ENCODE results near the gene SLC35A3.
A peak's percentile ranks its signal among the peaks of the same experiment; 100 is the strongest.
"Not testable (repeated sequence)": the region's sequence is repeated elsewhere in the genome, so short reads cannot be mapped to it uniquely, and the experiment has no call there.

SLC35A3 gene

DNA sequence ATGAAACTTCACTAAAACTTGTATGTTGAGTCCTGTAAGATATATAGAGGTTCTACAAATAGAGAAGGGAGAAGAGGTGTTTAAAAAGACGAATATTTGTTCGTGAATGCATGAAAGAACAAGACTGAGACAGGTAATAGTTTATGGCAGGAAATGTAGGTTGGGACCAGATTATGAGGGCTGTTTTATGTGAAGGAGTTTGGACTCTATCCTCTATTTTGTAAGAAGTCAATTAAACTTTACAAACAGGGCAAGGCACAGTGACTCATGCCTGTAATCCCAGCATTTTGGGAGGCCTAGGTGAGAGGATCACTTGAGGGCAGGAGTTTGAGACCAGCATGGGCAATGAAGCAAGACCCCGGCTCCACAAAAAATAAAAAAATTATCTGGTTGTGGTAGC, 5.7 kb downstream of the SLC35A3 start:
- DNase-seq, result no peak

- DNase-seq, result not testable (repeated sequence)
These were observed 7.5 kb downstream of the SLC35A3 start for GRCh38 chr1:99977326-99977725.

- DNase-seq, result no peak
These were observed 8.4 kb downstream of the SLC35A3 start for GRCh38 chr1:99978218-99978617.

DNA sequence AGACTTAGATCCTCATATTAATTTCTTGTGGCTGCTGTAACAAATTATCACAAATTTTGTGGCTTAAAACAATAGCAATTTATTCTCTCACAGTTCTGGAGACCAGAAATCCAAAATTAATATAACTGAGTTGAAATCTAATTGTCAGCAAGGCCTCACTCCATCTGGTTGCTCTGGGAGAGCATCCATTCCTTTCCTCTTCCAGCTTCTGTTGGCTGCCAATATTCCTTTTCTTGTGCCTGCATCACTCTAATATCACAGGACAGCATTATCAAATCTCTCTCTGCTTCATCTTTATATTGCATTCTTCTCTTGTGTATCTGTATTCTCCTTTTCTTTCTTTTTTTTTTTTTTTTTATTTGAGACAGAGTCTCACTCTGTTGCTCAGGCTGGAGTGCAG, 9.3 kb downstream of the SLC35A3 start:
- DNase-seq, result no peak

GRCh38 chr1:99980928-99981327, 11.1 kb downstream of the SLC35A3 start:
- no peak for DNase-seq

DNA sequence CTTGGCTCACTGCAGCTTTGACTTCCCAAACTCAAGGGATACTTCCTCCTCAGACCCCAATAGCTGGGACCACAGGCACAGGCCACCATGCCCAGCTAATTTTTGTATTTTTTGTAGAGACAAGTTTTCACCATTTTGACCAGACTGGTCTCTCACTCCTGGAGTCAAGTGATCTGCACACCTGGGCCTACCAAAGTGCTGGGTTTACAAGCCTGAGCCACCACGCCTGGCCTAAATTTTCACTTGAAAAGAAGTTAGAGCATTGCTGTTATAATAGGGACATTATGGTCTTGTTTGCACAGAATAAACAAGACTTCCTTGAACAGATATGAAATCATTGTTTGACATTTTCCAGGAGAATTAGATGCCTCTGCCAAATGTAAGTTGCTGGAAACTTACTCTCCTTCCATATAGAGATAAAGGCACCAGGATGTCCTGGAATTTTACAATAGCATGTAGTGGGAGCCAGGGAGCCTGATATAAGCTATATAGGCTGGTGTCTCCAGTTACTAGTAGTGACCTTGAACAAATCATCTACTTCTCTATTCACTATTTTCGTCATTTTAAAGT, 16.9 kb downstream of the SLC35A3 start:
- no peak for DNase-seq

- DNase-seq, result no peak
These were observed 18.5 kb downstream of the SLC35A3 start for GRCh38 chr1:99988210-99988765.

GRCh38 chr1:99992044-99992722, 22.4 kb downstream of the SLC35A3 start:
- no peak for DNase-seq

DNA sequence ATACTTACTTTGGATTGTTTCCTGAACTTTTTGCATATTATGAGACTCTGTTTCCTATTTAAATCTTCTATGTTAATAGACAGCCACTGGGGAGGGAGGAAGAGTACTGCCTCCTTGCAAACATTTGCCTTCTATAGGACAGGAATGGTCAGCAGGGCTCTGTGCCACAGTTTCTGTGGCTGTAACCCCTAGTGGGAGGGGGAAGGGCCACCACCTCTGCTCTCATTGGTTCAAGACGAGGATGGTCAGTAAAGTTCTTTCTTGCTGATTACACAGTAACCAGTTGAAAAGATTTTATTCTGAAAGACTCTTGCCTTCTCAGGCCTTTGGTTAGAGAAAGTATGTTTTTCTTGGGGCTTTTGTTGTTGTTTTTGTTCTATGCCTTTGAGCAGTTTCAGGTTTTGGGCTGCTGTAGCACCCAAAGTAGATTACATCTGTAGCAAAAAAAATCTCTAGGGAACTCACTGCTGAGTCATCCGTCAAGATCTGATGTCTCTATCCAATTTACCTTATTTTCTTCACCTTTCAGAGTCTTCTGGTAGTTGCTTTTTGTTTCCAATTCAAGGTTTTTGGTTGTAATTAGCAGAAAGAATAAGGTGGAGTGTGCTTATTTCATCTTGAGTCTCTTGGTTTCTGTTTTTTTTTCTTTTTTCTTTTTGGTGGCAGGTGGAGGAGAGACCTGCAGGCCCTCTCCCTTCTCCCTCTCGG, 23.1 kb downstream of the SLC35A3 start:
- DNase-seq, result no peak

GRCh38 chr1:99993468-99993845, 23.7 kb downstream of the SLC35A3 start:
- no peak for DNase-seq

GRCh38 chr1:99994496-99994895, 24.7 kb downstream of the SLC35A3 start:
- no peak for DNase-seq

DNA sequence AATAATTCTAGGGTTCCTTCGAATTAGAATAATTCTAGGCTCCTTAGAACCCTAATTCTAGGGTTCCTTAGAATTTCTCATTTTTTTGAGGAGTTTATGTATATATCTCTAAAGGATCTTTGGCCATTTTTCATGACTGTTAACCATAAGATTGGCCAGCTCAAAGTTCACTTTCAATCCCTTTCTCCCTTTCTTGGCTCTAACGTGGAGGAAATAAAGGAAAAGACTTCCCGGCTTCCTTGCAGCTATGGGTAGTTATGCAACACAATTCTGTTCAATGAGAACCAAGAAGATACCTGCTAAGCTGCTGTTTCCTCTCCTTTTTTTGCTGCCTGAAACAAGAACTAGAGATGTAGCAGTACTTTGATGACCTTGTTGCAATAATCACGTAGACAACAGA, 27.2 kb downstream of the SLC35A3 start:
- DNase-seq, result no peak

DNA sequence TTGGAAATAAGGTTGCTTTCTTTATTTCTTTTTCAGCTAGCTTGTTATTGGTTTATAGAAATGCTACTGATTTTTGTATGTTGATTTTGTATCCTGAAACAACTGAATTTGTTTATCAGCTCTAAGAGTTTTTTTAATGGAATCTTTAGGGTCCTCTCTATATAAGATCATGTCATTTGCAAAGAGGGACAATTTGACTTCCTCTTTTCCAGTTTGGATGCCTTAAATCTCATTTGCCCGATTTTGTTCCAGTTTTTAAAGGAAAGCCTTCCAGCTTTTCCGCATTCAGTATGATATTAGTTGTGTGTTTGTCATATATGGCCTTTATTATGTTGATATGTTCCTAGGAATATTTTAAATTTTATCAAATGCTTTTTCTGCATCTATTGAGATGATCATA, 31.7 kb downstream of the SLC35A3 start:
- no peak for DNase-seq

- no peak for DNase-seq
These were observed 35.6 kb downstream of the SLC35A3 start for GRCh38 chr1:100005424-100005823.

DNA sequence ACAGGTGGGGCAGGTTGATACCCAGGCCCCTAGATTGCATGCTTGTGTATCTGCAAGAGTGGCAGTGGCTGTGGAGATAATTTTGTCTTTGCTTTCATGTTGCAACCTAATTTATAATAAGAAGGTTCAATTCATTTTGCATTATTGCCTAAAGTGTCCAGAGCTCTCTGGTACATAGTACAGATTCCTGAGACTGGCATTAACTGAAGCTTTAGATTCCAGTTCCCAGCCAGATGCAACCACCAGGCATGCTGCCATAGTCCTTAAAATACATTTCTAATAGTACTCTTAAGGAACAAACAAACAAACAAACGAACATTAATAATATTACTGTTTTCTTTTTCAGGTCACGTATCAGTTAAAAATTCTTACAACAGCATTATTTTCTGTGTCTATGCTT, 36.9 kb downstream of the SLC35A3 start:
- DNase-seq, result no peak

DNA sequence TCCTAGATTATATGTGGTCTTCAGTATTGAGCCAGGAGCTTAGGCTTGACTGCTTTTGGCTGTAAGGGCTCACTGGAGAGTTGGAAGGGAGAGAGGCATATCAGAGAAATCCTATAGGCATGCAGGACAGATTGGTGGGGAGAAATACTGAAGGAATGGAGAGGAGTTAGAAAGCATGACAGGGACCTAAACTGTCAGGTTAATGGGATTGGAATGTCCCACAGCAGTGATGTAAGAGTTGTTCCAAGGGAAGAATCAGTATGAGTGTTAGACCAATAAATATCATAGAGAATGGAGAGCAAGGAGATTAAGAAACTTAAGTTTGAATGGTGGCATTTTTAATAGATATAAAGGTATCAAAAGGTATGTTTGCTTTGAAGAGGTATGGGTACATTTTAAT, 39.7 kb downstream of the SLC35A3 start:
- no peak for DNase-seq

DNA sequence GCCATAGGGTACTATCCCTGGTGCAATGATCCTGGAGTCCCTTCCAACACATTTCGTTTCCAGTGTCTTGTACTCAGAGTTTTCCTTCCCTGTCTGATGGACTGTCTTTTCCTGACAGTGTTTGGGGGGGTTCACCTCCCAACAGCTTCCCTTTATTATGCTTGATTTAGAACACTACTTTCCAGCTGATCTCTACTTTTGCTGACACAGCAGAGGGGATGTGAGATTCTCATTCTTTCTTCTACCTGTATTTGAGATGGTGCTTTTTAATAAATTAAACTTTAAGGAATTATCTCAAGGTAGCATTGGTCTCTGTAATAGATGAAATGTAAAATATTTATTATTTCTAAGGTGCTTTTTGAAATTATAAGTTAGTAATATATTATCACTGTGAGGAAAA, 41.0 kb downstream of the SLC35A3 start:
- DNase-seq, result no peak

DNA sequence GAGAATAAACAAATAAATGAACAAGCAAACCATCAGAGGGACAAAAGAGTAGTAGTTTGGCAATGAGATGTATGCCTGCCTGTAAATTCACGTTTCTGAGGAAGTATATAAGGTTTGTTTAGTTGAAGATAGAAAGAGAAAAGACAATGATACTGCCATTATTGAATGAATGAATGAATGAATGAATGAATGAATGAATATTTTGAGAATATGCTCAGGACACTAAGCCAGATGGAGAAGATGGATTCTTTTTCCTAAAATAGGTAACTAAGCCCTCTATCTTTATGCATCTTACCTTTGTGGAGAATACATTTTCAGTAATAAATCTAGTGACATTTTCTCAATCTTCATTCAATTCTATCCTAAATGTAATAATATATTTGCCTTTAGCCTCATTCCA, 49.4 kb downstream of the SLC35A3 start:
- DNase-seq, result no peak

DNA sequence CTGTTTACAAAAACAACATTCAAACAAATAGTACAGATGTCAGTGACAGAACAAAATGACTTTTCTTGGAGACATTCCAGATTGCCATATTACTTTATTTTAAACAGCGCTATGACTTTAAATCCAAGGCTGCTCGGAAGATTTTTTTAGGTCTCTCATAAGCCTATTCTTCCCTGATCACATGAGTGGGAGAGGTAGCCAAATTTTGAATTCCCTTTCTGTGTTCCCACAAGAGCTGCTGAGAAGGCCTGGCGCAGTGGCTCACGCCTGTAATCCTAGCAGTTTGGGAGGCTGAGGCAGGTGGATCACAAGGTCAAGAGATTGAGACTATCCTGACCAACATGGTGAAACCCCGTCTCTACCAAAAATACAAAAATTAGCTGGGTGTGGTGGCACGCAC, 53.7 kb downstream of the SLC35A3 start:
- no peak for DNase-seq

DNA sequence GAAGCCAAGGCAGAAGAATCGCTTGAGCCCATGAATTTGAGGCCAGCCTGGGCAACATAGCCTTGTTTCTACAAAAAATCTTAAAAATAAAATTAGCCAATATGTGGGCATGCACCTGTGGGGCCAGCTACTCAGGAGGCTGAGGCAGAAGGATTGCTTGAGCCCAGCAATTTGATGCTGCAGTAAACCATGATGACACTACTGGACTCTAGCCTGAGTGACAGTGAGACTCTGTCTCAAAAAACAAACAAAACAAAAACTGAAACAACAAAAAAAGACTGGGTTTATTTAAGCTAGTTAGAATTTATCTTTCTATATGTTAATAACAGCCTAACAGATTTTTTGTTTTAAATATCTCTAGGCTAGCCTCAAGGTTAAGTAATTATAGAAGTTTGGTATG, 57.4 kb downstream of the SLC35A3 start:
- DNase-seq, result no peak

- DNase-seq, result no peak
These were observed 59.0 kb downstream of the SLC35A3 start for GRCh38 chr1:100028765-100029164.

- peak in 2 of 6 experiments; percentile 15 to 32 for DNase-seq
These were observed 64.7 kb downstream of the SLC35A3 start for GRCh38 chr1:100034470-100034869.

- no peak for DNase-seq
These were observed 65.4 kb downstream of the SLC35A3 start for GRCh38 chr1:100035214-100035613.
